ENCODE data around the gene SPSB3.

Gene SPSB3

DNA sequence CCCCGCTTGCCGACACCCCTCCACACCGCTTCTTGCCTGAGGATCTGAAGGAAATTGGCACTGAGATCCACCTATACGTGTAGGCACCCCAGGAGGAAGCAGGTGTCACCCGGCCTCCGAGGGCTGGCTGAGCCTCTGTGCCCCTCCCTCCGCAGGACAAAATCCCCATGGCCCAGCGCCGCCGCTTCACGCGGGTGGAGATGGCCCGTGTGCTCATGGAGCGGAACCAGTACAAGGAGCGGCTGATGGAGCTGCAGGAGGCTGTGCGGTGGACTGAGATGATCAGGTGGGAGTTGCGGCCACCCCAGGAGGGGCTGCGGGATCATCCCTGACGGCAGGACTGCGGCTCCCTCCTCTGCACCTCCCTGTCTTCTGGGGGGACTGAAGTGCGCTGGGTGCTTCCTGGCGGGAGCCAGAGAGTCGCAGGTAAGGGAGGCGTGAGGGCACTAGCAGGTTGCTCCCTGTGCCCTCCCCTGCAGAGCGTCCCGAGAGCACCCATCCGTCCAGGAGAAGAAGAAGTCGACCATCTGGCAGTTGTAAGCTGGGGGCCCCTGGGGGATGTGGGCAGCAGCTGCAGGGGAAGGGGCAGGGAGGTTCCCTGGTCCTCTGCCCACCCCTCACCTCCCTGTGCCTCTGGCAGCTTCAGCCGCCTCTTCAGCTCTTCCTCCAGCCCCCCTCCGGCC is 20.0 kb downstream of the SPSB3 start:
- TF ChIP-seq, protein P1, sequence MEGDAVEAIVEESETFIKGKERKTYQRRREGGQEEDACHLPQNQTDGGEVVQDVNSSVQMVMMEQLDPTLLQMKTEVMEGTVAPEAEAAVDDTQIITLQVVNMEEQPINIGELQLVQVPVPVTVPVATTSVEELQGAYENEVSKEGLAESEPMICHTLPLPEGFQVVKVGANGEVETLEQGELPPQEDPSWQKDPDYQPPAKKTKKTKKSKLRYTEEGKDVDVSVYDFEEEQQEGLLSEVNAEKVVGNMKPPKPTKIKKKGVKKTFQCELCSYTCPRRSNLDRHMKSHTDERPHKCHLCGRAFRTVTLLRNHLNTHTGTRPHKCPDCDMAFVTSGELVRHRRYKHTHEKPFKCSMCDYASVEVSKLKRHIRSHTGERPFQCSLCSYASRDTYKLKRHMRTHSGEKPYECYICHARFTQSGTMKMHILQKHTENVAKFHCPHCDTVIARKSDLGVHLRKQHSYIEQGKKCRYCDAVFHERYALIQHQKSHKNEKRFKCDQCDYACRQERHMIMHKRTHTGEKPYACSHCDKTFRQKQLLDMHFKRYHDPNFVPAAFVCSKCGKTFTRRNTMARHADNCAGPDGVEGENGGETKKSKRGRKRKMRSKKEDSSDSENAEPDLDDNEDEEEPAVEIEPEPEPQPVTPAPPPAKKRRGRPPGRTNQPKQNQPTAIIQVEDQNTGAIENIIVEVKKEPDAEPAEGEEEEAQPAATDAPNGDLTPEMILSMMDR (IDR thresholded peaks at IDR 0.05; ENCODE audit: control insufficient read depth, extremely low read depth, insufficient read depth): no peak
- DNase-seq (ENCODE audit: low read depth): no peak
- H3K4me3 ChIP-seq (ENCODE audit: low read depth, low read length): no peak overlapping the region

DNA sequence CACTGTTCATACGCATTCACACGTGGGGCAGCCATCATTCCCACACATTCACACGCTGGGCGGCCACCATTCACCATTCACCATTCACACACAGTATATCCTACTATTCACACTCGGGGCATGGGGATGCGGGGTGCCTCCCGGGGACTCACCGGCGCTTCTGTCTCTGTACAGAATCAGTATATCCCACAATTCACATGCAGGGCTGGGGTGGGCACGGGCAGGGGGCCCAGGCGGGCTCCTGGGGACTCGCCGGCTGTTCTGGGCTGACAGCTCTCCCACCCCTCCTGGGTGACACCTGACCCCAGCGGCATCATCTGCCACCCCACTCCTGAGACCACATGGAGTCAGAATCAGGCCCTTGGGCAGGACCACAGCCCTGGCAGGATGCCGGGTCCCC is 20.6 kb downstream of the SPSB3 start:
- TF ChIP-seq, protein P1 (IDR thresholded peaks at IDR 0.05; ENCODE audit: control insufficient read depth, extremely low read depth, insufficient read depth): no peak
- DNase-seq (ENCODE audit: low read depth): no peak
- no peak overlapping the region for H3K4me3 ChIP-seq (ENCODE audit: low read depth, low read length)

DNA sequence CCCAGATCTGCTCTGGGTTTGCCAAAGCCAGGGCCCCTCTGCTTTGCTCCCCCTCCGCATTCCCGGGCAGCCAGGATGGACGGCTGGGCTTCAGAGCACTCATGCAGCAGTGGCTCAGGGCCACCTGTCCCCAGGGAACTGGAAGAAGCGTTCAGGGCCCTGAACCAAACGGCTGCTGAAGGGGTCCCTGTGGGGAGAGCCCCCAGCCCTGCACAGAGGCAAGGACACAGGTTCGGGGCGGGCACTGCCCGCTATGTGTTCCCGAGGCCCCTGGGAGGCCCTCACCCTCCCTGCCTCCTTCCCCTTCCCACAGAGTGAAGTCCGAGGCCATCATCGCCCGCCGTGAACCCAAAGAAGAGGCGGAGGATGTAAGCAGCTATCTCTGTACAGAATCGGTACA is 21.5 kb downstream of the SPSB3 start:
- no peak overlapping the region for H3K4me3 ChIP-seq (ENCODE audit: low read depth, low read length)
- TF ChIP-seq, protein P1 (IDR thresholded peaks at IDR 0.05; ENCODE audit: control insufficient read depth, extremely low read depth, insufficient read depth): no peak
- DNase-seq (ENCODE audit: low read depth): no peak

DNA sequence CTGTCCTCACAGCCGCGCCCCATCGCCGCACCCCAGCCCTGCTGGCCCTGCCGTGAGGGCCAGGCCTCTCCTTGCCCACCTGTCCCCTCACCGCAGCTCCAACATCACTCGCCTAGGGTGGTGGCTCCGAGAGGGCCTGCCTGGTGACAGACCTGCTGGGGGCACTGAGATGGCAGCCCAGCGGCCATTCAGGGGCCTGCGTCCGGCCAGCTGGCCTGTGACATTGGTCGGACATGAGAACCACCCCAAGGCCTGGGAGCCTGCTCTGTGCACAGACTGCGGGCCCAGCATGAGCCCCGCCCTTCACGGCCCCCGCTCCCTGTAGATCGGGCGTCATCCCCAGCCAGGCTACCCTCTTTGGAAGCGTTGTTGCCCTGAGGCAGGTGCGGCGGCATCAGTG is 22.9 kb downstream of the SPSB3 start:
- no peak for DNase-seq (ENCODE audit: low read depth)
- TF ChIP-seq, protein P1 (IDR thresholded peaks at IDR 0.05; ENCODE audit: control insufficient read depth, extremely low read depth, insufficient read depth): no peak
- H3K4me3 ChIP-seq (ENCODE audit: low read depth, low read length): no peak overlapping the region

DNA sequence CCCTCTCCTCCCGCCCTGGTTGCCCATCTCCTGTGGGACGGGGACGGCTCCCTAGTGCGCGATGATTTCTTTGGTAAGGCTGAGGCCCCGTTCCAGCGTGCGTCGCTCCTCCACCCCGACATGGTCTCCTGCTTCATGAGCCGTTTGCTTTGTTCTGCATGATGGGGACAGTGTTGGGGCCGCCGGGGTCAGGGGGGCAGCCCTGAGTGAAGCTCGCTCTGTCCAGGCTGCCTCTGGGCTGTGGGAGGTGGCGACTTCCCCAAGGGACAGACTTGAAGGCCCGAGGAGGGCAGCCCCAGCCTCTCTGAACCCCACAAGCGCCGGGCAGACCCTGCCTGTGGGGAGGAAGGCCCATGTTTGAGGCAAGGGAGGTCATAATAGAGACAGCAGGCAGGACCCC is 23.4 kb downstream of the SPSB3 start:
- H3K4me3 ChIP-seq (ENCODE audit: low read depth, low read length): no peak overlapping the region
- DNase-seq (ENCODE audit: low read depth): no peak
- TF ChIP-seq, protein P1 (IDR thresholded peaks at IDR 0.05; ENCODE audit: control insufficient read depth, extremely low read depth, insufficient read depth): no peak

DNA sequence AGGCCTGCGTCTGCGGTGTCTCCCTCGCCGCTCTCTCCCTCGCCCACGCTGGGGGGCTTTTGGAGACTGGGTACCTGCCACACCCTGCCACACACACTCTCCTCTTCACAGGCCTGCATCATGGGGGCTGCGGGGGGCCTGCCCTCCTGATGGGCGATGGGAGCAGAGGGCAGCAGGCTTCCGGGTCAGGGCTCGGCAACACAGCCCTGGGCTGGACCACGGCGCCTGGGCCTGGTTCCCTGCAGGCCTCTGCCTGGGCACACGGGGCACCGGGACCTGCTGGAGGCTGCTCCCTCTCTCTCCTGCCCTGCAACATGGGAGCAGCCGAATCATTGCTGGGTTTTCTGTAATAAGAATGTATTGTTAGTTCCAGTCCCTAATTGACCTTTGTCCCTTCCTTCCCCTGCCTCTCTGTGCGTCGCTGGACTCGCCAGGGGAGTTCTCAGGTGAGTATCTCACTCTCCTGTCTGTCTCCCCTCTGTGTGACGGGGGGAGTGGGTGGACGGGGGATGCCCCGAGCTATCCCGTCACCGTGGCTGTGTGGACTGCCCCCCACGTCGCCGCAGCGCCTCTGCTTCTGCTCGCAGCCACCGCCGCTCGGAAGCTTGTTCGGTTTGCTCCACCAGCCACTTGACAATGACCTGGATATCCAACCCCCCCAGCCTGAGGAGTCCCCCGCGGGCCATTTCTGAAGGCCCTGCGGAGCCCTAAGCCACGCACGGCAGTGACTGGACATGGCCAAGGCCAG is 24.5 kb downstream of the SPSB3 start:
- no peak for DNase-seq (ENCODE audit: low read depth)
- TF ChIP-seq, protein P1 (IDR thresholded peaks at IDR 0.05; ENCODE audit: control insufficient read depth, extremely low read depth, insufficient read depth): no peak
- H3K4me3 ChIP-seq (ENCODE audit: low read depth, low read length): no peak overlapping the region

Data from LNCaP clone FGC (cell line).